Endothelial cell of umbilical vein (primary cell): ENCODE data around the gene SUPT3H. TPM values are rescaled to one million over a fixed set of nuclear protein-coding genes. Genes with fewer than 3 reads are reported as not detected.
"Not testable (repeated sequence)": the region's sequence is repeated elsewhere in the genome, so short reads cannot be mapped to it uniquely, and the experiment has no call there.

Source experiments
- BruUV-seq: library from RNA; stranded (reverse); fragments of 400-500 nt; replicated peaks from 2 replicates; lab custom pipeline; 2021; lab: Mats Ljungman, UMichigan
- CTCF ChIA-PET: fragments of 300-600, 350-600 bp; sonication (Branson Sonifier 250); formaldehyde crosslinking; loops from one replicate; lab custom pipeline; 2021; ENCODE audit warnings: antibody characterized with exemption, inconsistent platforms; lab: Charles Lee
- POLR2A ChIA-PET: fragments of 300-600, 350-600 bp; sonication (Branson Sonifier 250); formaldehyde crosslinking; loops from one replicate; lab custom pipeline; 2021; ENCODE audit warnings: antibody characterized with exemption, inconsistent platforms; lab: Charles Lee
- DNase-seq: peaks from one replicate; pipeline ENCODE4 v3.0.0-alpha.2; 2011; ENCODE audit warnings: low read depth, low spot score
- FAIRE-seq: peaks from 2 replicates; lab custom pipeline; 2011; peaks lifted over from hg19 to GRCh38; lab: Jason Lieb, UNC
- H2AFZ ChIP-seq: 2 replicates; pipeline ENCODE4 v1.6.0; 2012; ENCODE audit warnings: low read depth, low read length, control low read depth, inconsistent platforms
- H3K27ac ChIP-seq: 2 replicates; pipeline ENCODE4 v1.5.1; 2011; ENCODE audit warnings: low read depth, mild to moderate bottlenecking, control low read depth, low read length, moderate library complexity; ENCODE audit not compliant: insufficient read depth
- H3K27me3 ChIP-seq, 2 experiments: 2 replicates each; pipeline versions ENCODE4 v1.6.0 to v1.6.1; 2011; ENCODE audit warnings: low read length in 2 of 2, mixed read lengths in 1 of 2; ENCODE audit not compliant: control insufficient read depth in 2 of 2, insufficient read depth in 2 of 2
- H3K36me3 ChIP-seq, 2 experiments: 2 replicates in 1 of 2; 3 replicates in 1 of 2; pipeline ENCODE4 v1.5.1; 2011; ENCODE audit warnings: low read length in 2 of 2, mild to moderate bottlenecking in 1 of 2, moderate library complexity in 1 of 2; ENCODE audit not compliant: control insufficient read depth in 2 of 2, insufficient read depth in 2 of 2; ENCODE audit errors: extremely low read depth in 1 of 2
- H3K4me1 ChIP-seq: 3 replicates; pipeline ENCODE4 v1.5.1; 2011; ENCODE audit warnings: mild to moderate bottlenecking, low read length; ENCODE audit not compliant: control insufficient read depth, insufficient read depth; ENCODE audit errors: extremely low read depth
- H3K4me2 ChIP-seq: 2 replicates; pipeline ENCODE4 v1.6.1; 2011; ENCODE audit warnings: low read length, control low read depth, mixed read lengths; ENCODE audit not compliant: insufficient read depth
- H3K4me3 ChIP-seq, 3 experiments: fragments of 200-600 bp in 1 of 3; sonication (generic), shearing (Covaris generic) in 1 of 3; replicated peaks in 1 of 3; 2 replicates each; pipeline ENCODE4 v1.5.1; 2011 to 2016; ENCODE audit warnings: control low read depth in 3 of 3, low read length in 3 of 3, mild to moderate bottlenecking in 2 of 3, inconsistent platforms in 1 of 3, low read depth in 1 of 3, moderate library complexity in 1 of 3; ENCODE audit not compliant: insufficient read depth in 1 of 3
- H3K79me2 ChIP-seq: 2 replicates; pipeline ENCODE4 v1.6.0; 2012; ENCODE audit warnings: low read length, inconsistent platforms; ENCODE audit not compliant: control insufficient read depth, insufficient read depth
- H3K9ac ChIP-seq: replicated peaks from 2 replicates; pipeline ENCODE3; 2011; ENCODE audit warnings: low read length, control low read depth; ENCODE audit not compliant: insufficient read depth; ENCODE audit errors: extremely low read depth
- H3K9me1 ChIP-seq: replicated peaks from 3 replicates; pipeline ENCODE4 v1.6.0; 2011; ENCODE audit warnings: mild to moderate bottlenecking, low read length; ENCODE audit not compliant: control insufficient read depth, insufficient read depth; ENCODE audit errors: extremely low read depth
- H3K9me3 ChIP-seq: replicated peaks from 2 replicates; pipeline ENCODE4 v1.5.1; 2012; ENCODE audit warnings: low read length, inconsistent platforms; ENCODE audit not compliant: control insufficient read depth, insufficient read depth
- H4K20me1 ChIP-seq: replicated peaks from 2 replicates; pipeline ENCODE3; 2011; ENCODE audit warnings: mild to moderate bottlenecking, low read length; ENCODE audit not compliant: control insufficient read depth, insufficient read depth; ENCODE audit errors: extremely low read depth
- EZH2 ChIP-seq: IDR thresholded peaks from 2 replicates; pipeline ENCODE4 v1.6.1; 2012; ENCODE audit warnings: borderline replicate concordance, low read depth, mild to moderate bottlenecking, moderate library complexity, low read length, inconsistent platforms; ENCODE audit not compliant: severe bottlenecking
- FOS ChIP-seq: IDR thresholded peaks from 2 replicates; pipeline ENCODE4 v1.6.1; 2011; ENCODE audit warnings: mild to moderate bottlenecking, low read length, moderate library complexity, borderline replicate concordance; ENCODE audit not compliant: insufficient read depth
- GATA2 ChIP-seq: IDR thresholded peaks from 2 replicates; pipeline ENCODE4 v1.7.0; 2011; ENCODE audit warnings: low read depth, mild to moderate bottlenecking, moderate library complexity, mixed read lengths, low read length; ENCODE audit not compliant: insufficient read length, insufficient read depth
- JUN ChIP-seq: IDR thresholded peaks from 2 replicates; pipeline ENCODE4 v1.6.1; 2011; ENCODE audit warnings: borderline replicate concordance, low read depth; ENCODE audit not compliant: insufficient read length, insufficient read depth
- POLR2A ChIP-seq: IDR thresholded peaks from 2 replicates; pipeline ENCODE4 v1.6.1; 2012; ENCODE audit warnings: low read depth, mild to moderate bottlenecking, control low read depth, low read length
- dilution Hi-C: fragments of 300-500 bp; cut with MboI; formaldehyde crosslinking; loops from one replicate; pipeline ENCODE4 v1.15.0; 2019; ENCODE audit warnings: low sequenced_read_pairs; ENCODE audit not compliant: extremely low pct_ligation_motif_present
- intact Hi-C: fragments of 100-400 bp; cut with micrococcal nuclease; formaldehyde crosslinking; loops from one replicate; pipeline ENCODE4 v1.10.0; 2022
- polyA plus RNA-seq, 4 experiments: library from polyadenylated mRNA; depleted of rRNA in 3 of 4; stranded (reverse) in 3 of 4; unstranded in 1 of 4; fragments of >200 nt; gene quantifications; 2 replicates each; pipeline versions ENCODE4 v1.2.1 to v1.2.3, GENCODE V29; 2011 to 2012; ENCODE audit warnings: missing spikeins in 1 of 4
- total RNA-seq: library from RNA; stranded (reverse); gene quantifications from 2 replicates; pipeline ENCODE4 v1.2.3, GENCODE V29; 2021
- TF ChIP-seq, protein P1 (sequence below): IDR thresholded peaks from 2 replicates; pipeline ENCODE4 v1.6.1; 2011; ENCODE audit not compliant: insufficient read depth, insufficient read length

SUPT3H gene
- total and polyA plus RNA-seq, 2 donors (not counting 3 experiments of a cell fraction or from before 2014, with no cell fraction given) = 8.3 to 9.8 TPM

DNA sequence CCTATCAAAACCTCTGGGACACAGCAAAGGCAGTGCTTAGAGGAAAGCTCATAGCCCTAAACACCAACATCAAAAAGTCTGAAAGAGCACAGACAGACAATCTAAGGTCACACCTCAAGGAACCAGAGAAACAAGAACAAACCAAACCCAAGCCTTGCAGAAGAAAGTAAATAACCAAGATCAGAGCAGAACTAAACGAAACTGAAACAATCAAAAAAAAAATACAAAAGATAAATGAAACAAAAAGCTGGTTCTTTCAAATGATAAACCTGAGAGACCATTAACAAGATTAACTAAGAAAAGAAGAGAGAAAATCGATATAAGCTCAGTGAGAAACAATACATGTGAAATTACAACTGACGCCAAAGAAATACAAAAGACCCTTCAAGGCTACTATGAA lies 84.4 kb downstream of the SUPT3H start:
- no peaks in the 10 kb centered on the region for H3K9me3 ChIP-seq
- ChIA-PET CTCF (no interaction called here), POLR2A (no interaction called here)
- H3K9ac ChIP-seq = no peak overlapping the region
- no peaks in the 10 kb centered on the region for H3K36me3 ChIP-seq
- FAIRE-seq (no peak), DNase-seq (no peak)
- intact Hi-C loops = no loop called here
- dilution Hi-C loops = no loop called here
- no peaks in the 10 kb centered on the region for H4K20me1 ChIP-seq
- H3K4me2 ChIP-seq = no peak overlapping the region
- no peaks in the 10 kb centered on the region for H3K4me1 ChIP-seq
- no peak overlapping the region for H3K27ac ChIP-seq
- no peaks in the 10 kb centered on the region for H3K27me3 ChIP-seq
- H2AFZ ChIP-seq = no peak overlapping the region
- no peaks in the 10 kb centered on the region for H3K79me2 ChIP-seq
- TF ChIP-seq GATA2 = no peak
- TF ChIP-seq POLR2A = no peak
- TF ChIP-seq JUN = no peak
- H3K9me1 ChIP-seq = no peaks in the 10 kb centered on the region
- BruUV-seq = no TSS peak
- H3K4me3 ChIP-seq = no peak overlapping the region

DNA sequence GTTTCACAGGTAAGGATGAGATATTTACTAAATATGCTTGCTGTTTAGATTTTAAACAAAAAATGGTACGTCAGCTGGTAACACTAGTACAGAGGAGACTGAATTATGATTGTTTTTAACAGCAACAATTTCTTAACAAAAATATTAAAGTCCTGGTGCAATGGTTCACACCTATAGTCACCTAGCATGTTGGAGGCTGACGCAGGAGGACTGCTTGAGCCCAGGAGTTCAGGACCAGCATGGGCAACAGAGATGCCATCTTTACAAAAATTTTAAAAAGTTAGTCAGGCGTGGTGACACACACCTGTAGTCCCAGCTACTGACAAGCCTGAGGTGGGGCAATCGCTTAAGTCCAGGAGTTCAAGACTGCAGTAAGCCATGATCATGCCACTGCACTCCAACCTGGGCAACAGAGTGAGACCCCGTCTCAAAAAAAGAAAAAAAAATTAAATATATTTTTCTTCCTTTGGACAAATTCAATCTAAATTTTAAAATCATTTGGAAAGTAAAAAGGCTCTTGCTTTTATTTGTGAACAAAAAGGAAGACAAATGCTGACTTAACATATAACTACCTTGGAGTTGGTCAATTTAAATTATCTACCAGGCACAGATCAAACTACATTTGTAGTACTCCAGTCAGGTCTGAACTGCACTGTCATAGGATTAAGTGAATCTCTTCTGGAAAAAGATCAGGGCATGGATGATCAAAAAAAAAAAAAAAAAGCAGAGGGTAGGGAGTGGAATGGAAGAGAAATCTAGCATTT lies 87.8 kb downstream of the SUPT3H start:
- DNase-seq = no peak
- Histone ChIP-seq H3K9ac (no peak overlapping the region), H4K20me1 (no peaks in the 10 kb centered on the region), H3K9me1 (no peaks in the 10 kb centered on the region), H3K4me2 (no peak overlapping the region), H3K9me3 (no peaks in the 10 kb centered on the region), H3K4me3 (no peak overlapping the region), H3K79me2 (no peaks in the 10 kb centered on the region), H3K27me3 (no peaks in the 10 kb centered on the region), H3K27ac (no peak overlapping the region), H3K36me3 (no peaks in the 10 kb centered on the region), H2AFZ (no peak overlapping the region), H3K4me1 (no peaks in the 10 kb centered on the region)
- BruUV-seq = no TSS peak
- dilution Hi-C loops (no loop called here), intact Hi-C loops (no loop called here)
- TF ChIP-seq, protein P1, sequence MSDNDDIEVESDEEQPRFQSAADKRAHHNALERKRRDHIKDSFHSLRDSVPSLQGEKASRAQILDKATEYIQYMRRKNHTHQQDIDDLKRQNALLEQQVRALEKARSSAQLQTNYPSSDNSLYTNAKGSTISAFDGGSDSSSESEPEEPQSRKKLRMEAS = no peak
- TF ChIP-seq EZH2 = no peak
- TF ChIP-seq POLR2A = no peak
- no peak for TF ChIP-seq JUN
- no peak for TF ChIP-seq FOS
- TF ChIP-seq GATA2 = no peak
- POLR2A ChIA-PET = no interaction called here
- CTCF ChIA-PET = interaction anchor here (0.8 kb wide), 1 partner anchor 19 kb away, joined by 3 read pairs; no protein-coding TSS in a partner anchor
- no peak for FAIRE-seq

DNA sequence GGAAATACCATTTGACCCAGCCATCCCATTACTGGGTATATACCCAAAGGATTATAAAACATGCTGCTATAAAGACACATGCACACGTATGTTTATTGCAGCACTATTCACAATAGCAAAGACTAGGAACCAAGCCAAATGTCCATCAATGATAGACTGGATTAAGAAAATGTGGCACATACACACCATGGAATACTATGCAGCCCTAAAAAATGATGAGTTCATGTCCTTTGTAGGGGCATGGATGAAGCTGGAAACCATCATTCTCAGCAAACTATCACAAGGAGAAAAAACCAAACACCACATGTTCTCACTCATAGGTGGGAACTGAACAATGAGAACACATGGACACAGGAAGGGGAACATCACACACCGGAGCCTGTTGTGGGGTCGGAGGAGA lies 91.0 kb downstream of the SUPT3H start:
- H4K20me1 ChIP-seq, DNase-seq, FAIRE-seq, H3K36me3 ChIP-seq, H3K9ac ChIP-seq, CTCF ChIA-PET, H3K79me2 ChIP-seq, H3K4me1 ChIP-seq, H3K27me3 ChIP-seq, dilution Hi-C loops, H3K4me3 ChIP-seq, H3K9me1 ChIP-seq, POLR2A ChIA-PET, H3K9me3 ChIP-seq, H3K4me2 ChIP-seq, intact Hi-C loops, H3K27ac ChIP-seq, BruUV-seq, H2AFZ ChIP-seq: not testable (repeated sequence)
